ENCODE results near the gene DENND1B.

- TF ChIP-seq POLR2A (IDR thresholded peaks at IDR 0.05) (no peak), CTCF (IDR thresholded peaks at IDR 0.05) (no peak)
Measured at GRCh38 chr1:197736685-197737084, 38.6 kb downstream of the DENND1B start.
